Adrenal gland (tissue), 12 donors: Measurements from ENCODE around the gene KLF15. TPM values are rescaled to one million over a fixed set of nuclear protein-coding genes. Genes with fewer than 3 reads are reported as not detected.

Experiments used
- DNase-seq, 7 donors: peaks; one replicate each; pipeline ENCODE4 v3.0.0-alpha.2; 2019 to 2020
- H3K27ac ChIP-seq, 5 donors: fragments of 200-600 bp; sonication (generic) in 4 of 5; 1 replicate in 3 of 5; 2 replicates in 2 of 5; pipeline versions ENCODE4 v1.5.1 to v1.8.0; 2016 to 2020; ENCODE audit warnings: mild to moderate bottlenecking in 1 of 5
- H3K27me3 ChIP-seq: fragments of 200-600 bp; 2 replicates; pipeline ENCODE4 v1.8.0; 2021
- H3K36me3 ChIP-seq, 2 donors: fragments of 200-600 bp; replicated peaks in 1 of 2; 1 replicate in 1 of 2; 2 replicates in 1 of 2; pipeline versions ENCODE4 v1.5.1 to v1.8.0; 2018 to 2022
- H3K4me1 ChIP-seq, 2 donors: fragments of 200-600 bp; replicated peaks in 1 of 2; 1 replicate in 1 of 2; 2 replicates in 1 of 2; pipeline versions ENCODE4 v1.5.1 to v1.8.0; 2018 to 2021
- H3K4me3 ChIP-seq, 4 donors: fragments of 200-600 bp; sonication (generic) in 3 of 4; one replicate each; pipeline ENCODE4 v1.5.1; 2016 to 2018
- H3K9me3 ChIP-seq, 3 donors: fragments of 200-600 bp; sonication (generic) in 1 of 3; replicated peaks in 1 of 3; 1 replicate in 2 of 3; 2 replicates in 1 of 3; pipeline versions ENCODE4 v1.5.1 to v1.8.0; 2016 to 2021
- POLR2A ChIP-seq, 2 donors: fragments of 450-650 bp; IDR thresholded peaks; one replicate each; pipeline ENCODE4 v1.6.1; 2017; ENCODE audit warnings: antibody characterized with exemption in 2 of 2, mild to moderate bottlenecking in 2 of 2, moderate library complexity in 1 of 2
- WGBS, 4 donors: extraction: QIAGEN DNeasy Blood & Tissue Kit in 2 of 4; methylation state at CpG; one replicate each; pipeline versions ENCODE4 v1.1.5 to v1.1.7; 2013 to 2017; 5-methylcytosine and 5-hydroxymethylcytosine counted together
- intact Hi-C, 2 donors: fragments of 100-400 bp; cut with DNase I; formaldehyde crosslinking; loops; one replicate each; pipeline versions ENCODE4 v1.14.1 to v1.15.0; 2022 to 2023
- polyA plus RNA-seq, 3 donors: library from polyadenylated mRNA; stranded (reverse); fragments of 200-250 nt in 2 of 3; fragments of 350-450 nt in 1 of 3; fragmentation: Illumina TruSeq in 1 of 3; extraction: RNeasy Lipid Tissue Mini Kit (QIAGEN cat#74804) in 1 of 3; gene quantifications; one replicate each; pipeline ENCODE4 v1.2.3, GENCODE V29; 2013 to 2014
- total RNA-seq, 9 donors: library from RNA; depleted of rRNA in 4 of 9; stranded (reverse); fragments of >200 nt in 4 of 9; fragments of 120-200 nt in 1 of 9; fragmentation: NEBNext Ultra II Directional in 1 of 9; extraction: Animal tissue kit (Norgen Biotek cat#: 25700) in 1 of 9; gene quantifications; one replicate each; pipeline versions ENCODE4 v1.1.0 to v1.2.4, GENCODE V29; 2013 to 2023
- TF ChIP-seq, protein P1 (sequence below), 6 experiments: fragments of 450-650 bp in 4 of 6; fragments of 200-600 bp in 2 of 6; sonication (generic) in 1 of 6; IDR thresholded peaks; 1 replicate in 5 of 6; 2 replicates in 1 of 6; pipeline versions ENCODE4 v1.5.1 to v1.8.0; 2016 to 2021; ENCODE audit warnings: antibody characterized with exemption in 6 of 6, mild to moderate bottlenecking in 2 of 6, moderate library complexity in 1 of 6
- donor health status: healthy with polysubstance abuse.
- donor health status: Bipolar disorder and iron deficiency.
- donor health status: DM: yes; HTN: yes; CAD: no.
- donor health status: DM: no; HTN: no; CAD: no.
- donor health status: DM: no; HTN: no; CAD: no.
- donor health status: DM: yes; HTN: yes; CAD: no.

Gene KLF15
- total and polyA plus RNA-seq, 12 donors, result 2.0 to 22.4 (median 11.8) TPM

- 86 to 92% (median 89%) methylated on average over 12 of the region's 12 CpGs for WGBS, 4 donors
- H3K36me3 ChIP-seq, result no peaks in the 10 kb centered on the region
- no peak for DNase-seq
Measured at GRCh38 chr3:126309861-126310655, 47.1 kb downstream of the KLF15 start.

DNA sequence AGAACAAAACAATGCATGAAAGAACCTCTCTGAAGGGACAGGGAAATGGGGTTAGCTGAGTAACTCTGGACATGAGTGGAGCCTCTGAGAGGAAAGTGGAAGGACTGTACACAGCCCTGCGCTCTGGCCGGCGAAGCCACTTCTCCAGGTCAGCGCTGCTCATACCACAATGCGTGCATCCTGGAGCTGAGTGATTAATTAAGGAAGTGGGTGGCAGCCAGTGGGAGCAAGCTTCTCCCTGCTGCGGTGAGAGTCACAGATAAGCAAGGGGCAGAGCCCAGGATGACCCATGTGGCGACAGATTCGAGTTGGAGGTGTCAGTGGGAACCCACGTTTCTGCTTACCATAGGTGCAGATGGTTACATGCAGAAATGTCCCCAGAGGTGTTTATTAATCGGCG is 48.0 kb downstream of the KLF15 start:
- intact Hi-C loops, result no loop called here

More at GRCh38 chr3:126309861-126310655, 47.1 kb downstream of the KLF15 start:
- TF ChIP-seq, protein P1, sequence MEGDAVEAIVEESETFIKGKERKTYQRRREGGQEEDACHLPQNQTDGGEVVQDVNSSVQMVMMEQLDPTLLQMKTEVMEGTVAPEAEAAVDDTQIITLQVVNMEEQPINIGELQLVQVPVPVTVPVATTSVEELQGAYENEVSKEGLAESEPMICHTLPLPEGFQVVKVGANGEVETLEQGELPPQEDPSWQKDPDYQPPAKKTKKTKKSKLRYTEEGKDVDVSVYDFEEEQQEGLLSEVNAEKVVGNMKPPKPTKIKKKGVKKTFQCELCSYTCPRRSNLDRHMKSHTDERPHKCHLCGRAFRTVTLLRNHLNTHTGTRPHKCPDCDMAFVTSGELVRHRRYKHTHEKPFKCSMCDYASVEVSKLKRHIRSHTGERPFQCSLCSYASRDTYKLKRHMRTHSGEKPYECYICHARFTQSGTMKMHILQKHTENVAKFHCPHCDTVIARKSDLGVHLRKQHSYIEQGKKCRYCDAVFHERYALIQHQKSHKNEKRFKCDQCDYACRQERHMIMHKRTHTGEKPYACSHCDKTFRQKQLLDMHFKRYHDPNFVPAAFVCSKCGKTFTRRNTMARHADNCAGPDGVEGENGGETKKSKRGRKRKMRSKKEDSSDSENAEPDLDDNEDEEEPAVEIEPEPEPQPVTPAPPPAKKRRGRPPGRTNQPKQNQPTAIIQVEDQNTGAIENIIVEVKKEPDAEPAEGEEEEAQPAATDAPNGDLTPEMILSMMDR (IDR thresholded peaks at IDR 0.05), result no peak
- TF ChIP-seq POLR2A (IDR thresholded peaks at IDR 0.05), result no peak
- H3K9me3 ChIP-seq, result no peaks in the 10 kb centered on the region
- H3K4me3 ChIP-seq, result no peak overlapping the region
- no peak overlapping the region for H3K27ac ChIP-seq
- no peaks in the 10 kb centered on the region for H3K27me3 ChIP-seq
- H3K4me1 ChIP-seq, result no peaks in the 10 kb centered on the region
- intact Hi-C loops, result no loop called here

GRCh38 chr3:126308394-126309125 is 48.6 kb downstream of the KLF15 start:
- no peak for DNase-seq
- WGBS, 4 donors, result 90 to 97% (median 93%) methylated on average over 14 to 24 of the region's 24 CpGs
- no peaks in the 10 kb centered on the region for H3K27me3 ChIP-seq
- intact Hi-C loops, result no loop called here
- H3K4me1 ChIP-seq, result no peaks in the 10 kb centered on the region
- H3K4me3 ChIP-seq, result no peak overlapping the region
- peaks cover 0 to 4% (median 0%) of the 10 kb centered on the region in 3 donors for H3K9me3 ChIP-seq
- H3K27ac ChIP-seq, result no peak overlapping the region
- no peak for TF ChIP-seq POLR2A (IDR thresholded peaks at IDR 0.05)
- TF ChIP-seq, protein P1 (IDR thresholded peaks at IDR 0.05), result no peak
- no peaks in the 10 kb centered on the region for H3K36me3 ChIP-seq

More for the DNA sequence above, 48.0 kb downstream of the KLF15 start:
- no peak for TF ChIP-seq POLR2A (IDR thresholded peaks at IDR 0.05)
- TF ChIP-seq, protein P1 (IDR thresholded peaks at IDR 0.05), result no peak
- no peak for DNase-seq
- H3K9me3 ChIP-seq, result no peaks in the 10 kb centered on the region
- H3K4me1 ChIP-seq, result no peaks in the 10 kb centered on the region
- no peak overlapping the region for H3K27ac ChIP-seq
- no peak overlapping the region for H3K4me3 ChIP-seq
- H3K36me3 ChIP-seq, result no peaks in the 10 kb centered on the region
- WGBS, 4 donors, result 58 to 79% (median 74%) methylated on average over 11 of the region's 11 CpGs
- no peaks in the 10 kb centered on the region for H3K27me3 ChIP-seq

GRCh38 chr3:126307591-126308393 is 49.4 kb downstream of the KLF15 start:
- TF ChIP-seq, protein P1 (IDR thresholded peaks at IDR 0.05), result no peak
- TF ChIP-seq POLR2A (IDR thresholded peaks at IDR 0.05), result no peak
- intact Hi-C loops, result no loop called here
- H3K27me3 ChIP-seq, result no peaks in the 10 kb centered on the region
- peaks cover 0 to 12% (median 0%) of the 10 kb centered on the region in 3 donors for H3K9me3 ChIP-seq
- no peaks in the 10 kb centered on the region for H3K36me3 ChIP-seq
- H3K4me1 ChIP-seq, result no peaks in the 10 kb centered on the region
- no peak overlapping the region for H3K4me3 ChIP-seq
- DNase-seq, result no peak
- no peak overlapping the region for H3K27ac ChIP-seq
- 86 to 93% (median 89%) methylated on average over 11 to 20 of the region's 20 CpGs for WGBS, 4 donors
